DMS153 treated with DMSO at 0.1 percent for 48 hours (cell line): Measurements from ENCODE around the gene HDGFL2.
"Not testable (repeated sequence)": the region's sequence is repeated elsewhere in the genome, so short reads cannot be mapped to it uniquely, and the experiment has no call there.

Experiments
- DNase-seq: peaks from one replicate; lab custom pipeline; 2025; ENCODE audit not compliant: unreplicated experiment; lab: John Stamatoyannopoulos, UW

HDGFL2 gene

DNA sequence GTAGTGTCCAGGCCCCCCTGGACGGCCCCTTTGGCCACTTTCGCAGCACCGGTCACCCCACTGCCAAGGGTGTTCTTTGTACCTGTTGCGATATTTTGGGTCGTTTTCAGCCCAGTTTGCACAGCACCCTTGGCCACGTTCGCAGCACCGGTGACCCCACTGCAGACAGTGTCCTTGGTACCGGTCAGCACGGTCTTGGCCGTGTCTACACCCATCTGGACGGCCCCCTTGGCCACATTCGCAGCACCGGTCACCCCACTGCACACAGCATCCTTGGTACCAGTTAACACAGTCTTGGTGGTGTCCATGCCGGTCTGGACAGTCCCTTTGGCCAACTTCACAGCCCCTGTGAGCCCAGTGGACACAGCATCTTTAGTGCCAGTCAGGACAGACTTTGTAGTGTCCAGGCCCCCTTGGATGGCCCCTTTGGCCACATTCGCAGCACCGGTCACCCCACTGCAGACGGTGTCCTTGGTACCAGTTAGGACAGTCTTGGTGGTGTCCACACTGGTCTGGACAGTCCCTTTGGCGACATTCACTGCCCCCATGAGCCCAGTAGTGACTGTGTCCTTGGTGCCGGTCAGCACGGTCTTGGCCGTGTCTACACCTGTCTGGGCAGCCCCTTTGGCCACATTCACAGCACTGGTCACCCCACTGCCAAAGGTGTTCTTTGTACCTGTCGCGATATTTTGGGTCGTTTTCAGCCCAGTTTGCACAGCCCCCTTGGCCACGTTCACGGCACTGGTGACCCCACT lies 39.4 kb downstream of the HDGFL2 start:
- no peak for DNase-seq

DNA sequence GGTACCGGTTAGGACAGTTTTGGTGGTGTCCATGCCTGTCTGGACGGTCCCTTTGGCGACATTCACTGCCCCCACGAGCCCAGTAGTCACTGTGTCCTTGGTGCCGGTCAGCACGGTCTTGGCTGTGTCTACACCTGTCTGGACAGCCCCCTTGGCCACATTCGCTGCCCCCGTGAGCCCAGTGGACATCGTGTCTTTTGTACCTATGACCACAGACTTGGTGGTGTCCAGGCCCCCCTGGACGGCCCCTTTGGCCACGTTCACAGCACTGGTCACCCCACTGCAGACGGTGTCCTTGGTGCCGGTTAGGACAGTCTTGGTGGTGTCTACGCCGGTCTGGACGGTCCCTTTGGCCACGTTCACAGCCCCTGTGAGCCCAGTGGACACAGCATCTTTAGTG lies 40.0 kb downstream of the HDGFL2 start:
- no peak for DNase-seq

DNA sequence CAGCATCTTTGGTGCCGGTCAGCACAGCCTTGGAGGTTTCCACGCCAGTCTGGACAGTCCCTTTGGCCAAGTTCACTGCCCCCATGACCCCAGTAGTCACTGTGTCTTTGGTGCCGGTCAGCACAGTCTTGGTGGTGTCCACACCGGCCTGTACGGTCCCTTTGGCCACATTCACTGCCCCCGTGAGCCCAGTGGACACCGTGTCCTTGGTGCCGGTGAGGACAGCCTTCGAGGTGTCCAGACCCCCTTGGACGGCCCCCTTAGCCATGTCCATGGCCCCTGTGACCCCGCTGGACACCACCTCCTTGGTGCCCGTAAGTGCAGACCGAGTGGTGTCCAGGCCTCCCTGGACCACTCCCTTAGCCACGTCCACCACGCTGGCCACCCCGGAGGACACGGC lies 41.2 kb downstream of the HDGFL2 start:
- DNase-seq = no peak

DNA sequence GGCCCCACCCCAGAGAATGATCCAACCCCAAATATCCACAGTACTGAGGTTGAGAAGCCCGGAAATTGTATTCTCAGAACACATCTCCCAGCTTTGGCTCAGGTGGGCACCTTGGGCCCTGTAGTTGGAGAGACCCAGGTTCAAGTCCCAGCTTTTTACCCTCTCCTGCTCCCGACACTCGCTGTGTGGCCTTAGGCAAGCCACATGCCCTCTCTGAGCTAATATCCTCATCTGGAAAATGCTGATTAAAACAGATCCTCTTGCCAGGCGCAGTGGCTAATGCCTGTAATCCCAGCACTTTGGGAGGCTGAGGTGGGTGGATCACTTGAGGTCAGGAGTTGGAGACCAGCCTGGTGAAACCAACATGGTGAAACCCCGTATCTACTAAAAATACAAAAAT lies 43.6 kb downstream of the HDGFL2 start:
- no peak for DNase-seq

DNA sequence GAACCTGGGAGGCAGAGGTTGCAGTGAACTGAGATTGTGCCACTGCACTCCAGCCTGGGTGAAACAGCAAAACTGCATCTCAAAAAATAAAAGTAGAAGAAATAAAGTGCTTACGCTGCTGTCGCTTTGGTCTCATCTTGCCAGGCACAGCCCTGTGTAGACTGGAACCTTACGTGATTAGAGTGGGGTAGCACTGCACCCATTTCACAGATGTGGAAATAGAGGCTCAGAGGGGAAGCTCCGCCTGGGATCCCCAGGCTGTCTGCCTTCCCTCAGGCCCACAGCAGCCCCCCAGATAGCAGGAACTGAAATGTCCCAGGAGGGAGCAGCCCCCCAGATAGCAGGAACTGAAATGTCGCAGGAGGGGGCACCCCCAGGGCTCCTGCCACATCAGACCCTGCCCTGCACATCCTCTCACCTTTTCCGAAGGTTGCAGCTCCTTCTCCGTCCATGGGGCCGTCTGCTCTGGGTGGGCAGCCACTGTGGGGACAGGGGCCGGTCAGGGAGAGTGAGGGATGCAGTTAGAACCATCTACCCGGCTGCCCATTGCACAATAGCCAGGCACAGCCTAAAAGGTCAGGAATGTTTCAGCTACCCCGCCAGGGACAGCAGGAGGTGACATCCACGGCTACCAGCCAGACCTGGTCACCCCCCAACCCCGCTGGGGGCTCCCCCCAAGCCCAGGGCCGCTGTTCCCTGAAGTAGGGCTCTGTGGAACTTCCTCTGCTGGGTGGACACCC lies 44.3 kb downstream of the HDGFL2 start:
- DNase-seq = no peak

DNA sequence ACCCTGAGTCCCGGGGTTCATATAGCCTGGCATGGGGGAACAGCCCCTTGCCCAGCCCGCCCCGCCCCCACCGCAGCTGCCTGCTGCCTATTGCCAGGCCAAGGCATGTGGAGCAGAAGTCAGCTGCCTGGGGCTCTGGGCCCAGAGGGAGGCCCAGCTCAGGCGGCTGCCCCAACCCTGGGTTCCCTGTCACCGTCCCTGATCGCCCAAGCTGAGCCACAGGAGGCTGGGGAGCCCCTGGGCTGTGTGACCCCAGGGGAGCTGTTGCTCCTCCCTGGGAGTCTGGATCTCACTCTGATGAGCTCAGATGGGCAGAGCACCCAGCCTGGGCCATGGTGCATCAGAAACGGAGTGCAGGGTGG lies 44.8 kb downstream of the HDGFL2 start:
- no peak for DNase-seq

DNA sequence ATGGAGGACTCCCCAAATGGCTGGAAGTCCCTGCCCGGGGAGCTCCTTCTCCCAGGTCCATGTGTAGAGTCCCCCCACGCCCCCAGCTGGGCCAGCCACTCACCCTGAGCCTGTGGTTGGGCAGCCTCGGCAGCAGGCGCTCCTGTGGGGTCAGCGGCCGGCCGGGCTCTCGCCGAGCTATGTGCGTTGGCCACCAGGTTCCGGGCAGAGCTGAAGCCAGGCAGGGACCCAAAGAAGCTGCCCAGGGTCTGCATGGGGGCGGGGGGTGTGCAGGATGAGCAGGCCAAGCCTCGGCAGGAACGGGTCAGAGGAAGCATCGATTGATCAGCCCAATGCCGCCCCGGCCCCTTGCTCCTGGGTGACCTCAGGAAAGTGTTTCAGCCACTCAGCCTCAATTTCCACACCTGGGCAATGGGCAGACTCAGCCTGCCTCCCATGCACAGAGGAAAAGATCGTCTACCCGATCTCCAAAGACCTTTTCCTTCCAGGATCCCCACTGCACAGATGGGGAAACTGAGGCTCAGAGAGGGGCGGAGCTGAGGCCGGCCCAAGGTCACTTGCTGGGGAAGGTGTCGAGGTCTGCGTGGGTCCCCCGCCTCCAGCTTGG lies 45.5 kb downstream of the HDGFL2 start:
- no peak for DNase-seq

DNA sequence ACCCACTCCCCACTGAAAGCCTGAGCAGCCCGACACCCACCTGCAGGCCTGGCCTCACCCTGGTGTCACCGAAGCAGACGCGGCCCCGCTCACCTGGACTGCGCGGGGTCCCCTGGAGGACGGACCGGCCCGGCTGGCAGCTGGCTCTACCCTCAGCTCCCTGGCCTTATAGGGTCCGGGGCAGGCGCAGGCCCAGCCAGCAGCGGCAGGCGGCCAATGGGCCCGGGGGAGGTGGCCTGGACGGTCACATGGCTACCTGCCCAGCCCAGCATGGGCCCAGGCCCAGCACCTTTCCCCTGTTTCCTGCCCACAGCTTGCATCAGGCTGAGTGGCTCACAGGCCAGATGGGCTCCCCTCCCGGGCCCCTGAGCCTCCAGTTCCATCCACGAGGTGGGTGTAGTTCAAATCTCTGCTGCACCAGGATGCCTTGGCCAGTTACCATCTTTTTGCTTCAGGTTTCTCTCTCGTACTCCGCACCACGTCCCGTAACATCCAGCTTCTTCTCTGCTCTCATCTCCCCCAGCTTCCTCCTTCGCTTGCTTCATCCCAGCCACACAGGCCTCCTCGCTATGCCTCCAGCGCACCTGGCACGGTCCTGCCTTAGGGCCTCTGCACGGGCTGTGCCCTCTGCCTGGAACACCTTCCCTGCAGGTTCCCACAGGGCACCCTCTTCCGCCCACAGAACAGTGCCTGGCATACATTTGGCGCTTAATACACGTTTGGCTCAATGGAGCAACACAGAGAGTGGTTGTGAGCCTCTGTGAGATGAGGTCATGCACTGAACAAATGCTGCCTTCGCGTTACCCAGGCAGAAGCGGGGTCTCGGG lies 46.5 kb downstream of the HDGFL2 start, which contains the start of gene PLIN4:
PLIN4 (minus strand) TSS at position 142 of the 827 bp plus-strand sequence. CDS start 214 bp downstream, outside the sequence.
- DNase-seq = no peak

DNA sequence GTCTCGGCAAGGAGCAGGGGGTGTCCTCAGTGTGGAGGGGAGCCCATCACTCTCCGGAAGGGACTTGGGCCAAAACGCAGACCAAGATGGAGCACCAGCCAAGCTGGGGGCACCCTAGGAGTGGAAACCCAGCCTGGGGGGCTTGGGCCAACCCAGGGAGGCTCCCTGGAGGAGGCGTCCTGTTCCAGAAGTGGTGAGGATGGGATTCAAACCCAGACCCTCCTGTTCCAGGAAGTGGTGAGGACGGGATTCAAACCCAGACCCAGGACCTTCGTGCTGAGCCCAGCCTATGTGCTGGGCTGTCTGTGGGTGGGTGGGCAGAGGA lies 47.0 kb downstream of the HDGFL2 start:
- no peak for DNase-seq

DNA sequence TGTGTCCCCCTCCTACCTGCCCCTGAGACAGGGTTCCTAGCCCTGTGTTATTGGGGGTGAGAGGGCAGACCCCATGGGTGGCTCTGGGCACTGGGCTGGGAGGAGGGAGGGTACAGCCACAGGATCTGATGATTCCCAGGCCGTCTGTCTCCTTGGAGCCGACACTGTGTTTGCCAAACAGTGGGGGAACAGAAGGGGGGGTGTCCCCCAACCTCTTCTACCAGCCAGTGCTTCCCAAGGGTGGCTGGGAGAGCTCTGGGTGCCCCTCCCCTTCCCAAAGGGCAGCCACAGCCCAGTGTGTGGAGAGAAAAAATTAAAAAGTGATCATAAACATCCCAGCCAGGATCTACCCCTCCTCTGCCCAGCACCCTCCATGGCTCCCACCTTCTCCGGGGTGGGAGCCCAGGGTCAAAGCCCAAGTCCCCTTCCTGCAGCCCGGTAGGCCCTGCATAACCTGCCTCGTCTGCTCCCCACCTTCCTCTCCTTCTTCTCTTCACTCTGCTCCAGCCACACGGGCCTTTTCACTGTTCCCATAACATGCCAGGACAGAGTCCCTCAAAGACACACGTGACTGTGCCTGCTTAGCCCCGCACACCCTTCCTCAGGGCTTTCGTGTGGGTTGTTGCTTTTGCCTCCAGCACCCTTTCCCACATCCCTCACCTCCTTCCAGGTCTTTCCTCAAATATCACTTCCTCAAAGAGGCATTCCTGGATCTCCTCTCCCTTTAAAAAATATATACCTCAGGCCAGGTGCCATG lies 47.6 kb downstream of the HDGFL2 start:
- DNase-seq = no peak

DNA sequence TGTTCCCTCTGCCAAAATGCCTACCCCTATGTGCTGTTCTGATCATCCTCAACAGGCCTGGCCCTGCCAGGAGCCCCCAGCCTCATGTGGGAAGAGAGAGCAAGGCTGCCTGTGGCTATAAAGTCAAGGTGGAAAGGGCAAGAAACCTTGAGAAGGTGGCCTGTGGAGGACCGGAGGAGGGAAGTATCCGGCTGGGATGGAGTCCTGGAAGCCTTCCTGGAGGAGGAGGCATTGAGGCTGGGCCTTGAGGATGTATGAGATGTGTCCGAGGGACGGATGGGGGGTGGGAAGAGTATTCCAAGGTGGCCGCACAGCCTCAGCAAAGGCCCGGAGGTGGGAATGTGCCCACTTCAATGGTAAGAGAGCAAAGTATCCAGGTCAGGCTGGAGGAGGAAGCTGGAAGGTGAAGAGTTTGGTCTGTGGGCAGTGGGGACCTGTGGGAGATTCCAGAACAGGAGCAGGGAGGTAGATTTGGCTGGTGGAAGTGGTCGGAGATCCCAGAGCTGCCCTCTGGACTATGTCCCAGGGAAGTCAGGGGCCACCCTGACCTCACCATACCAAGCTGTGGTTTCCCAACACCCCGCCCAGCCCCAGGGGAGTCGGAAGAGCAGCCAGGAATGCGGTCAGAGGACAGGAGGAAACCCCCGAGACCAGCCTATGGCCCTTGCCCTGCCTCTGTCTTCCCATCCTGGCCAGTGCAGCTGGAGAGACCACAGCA lies 49.2 kb downstream of the HDGFL2 start:
- no peak for DNase-seq

DNA sequence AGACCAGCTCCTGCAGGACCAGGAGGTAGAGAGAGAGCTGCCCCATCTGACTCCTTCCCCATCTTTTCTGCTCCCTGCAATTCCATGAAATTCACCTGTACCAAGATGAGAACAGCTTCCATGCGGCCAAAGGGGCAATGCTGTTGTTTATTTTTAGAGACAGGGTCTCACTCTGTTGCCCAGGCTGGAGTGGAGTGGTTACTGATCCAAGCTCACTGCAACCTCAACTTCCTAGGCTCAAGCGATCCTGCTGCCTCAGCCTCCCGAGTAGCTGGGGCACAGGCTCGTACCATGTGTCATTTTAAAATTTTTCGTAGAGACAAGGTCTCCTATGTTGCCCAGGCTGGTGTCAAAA lies 49.8 kb downstream of the HDGFL2 start:
- no peak for DNase-seq

DNA sequence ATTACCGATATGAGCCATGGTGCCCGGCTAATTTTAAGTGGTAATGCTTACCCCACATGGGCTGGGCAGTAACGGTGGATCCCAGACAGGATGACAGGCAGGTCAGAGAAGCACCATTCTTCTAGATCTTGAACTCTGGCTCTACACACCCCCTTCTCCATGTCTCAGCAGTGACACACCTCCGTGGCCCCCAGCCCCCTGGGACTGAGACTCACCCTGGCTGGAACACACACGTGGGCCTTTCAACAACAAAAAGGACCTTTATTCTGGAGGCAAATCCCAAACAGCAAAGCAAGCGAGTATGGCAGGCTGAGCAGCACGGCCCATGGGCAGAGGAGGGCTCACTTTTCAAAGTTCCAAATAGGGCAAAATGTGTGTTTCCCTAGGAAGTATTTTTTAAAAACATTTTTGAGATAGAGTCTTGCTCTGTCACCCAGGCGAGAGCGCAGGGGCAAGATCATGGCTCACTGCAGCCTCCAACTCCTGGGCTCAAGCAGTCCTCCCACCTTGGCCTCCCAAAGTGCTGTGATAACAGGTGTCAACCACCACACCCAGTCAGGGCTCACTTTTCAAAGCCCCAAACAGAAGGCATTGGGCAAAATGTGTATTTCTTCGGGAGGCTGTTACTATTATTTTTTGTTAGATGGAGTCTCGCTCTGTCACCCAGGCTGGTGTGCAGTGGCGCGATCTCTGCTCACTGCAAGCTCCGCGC lies 50.4 kb downstream of the HDGFL2 start:
- no peak for DNase-seq

DNA sequence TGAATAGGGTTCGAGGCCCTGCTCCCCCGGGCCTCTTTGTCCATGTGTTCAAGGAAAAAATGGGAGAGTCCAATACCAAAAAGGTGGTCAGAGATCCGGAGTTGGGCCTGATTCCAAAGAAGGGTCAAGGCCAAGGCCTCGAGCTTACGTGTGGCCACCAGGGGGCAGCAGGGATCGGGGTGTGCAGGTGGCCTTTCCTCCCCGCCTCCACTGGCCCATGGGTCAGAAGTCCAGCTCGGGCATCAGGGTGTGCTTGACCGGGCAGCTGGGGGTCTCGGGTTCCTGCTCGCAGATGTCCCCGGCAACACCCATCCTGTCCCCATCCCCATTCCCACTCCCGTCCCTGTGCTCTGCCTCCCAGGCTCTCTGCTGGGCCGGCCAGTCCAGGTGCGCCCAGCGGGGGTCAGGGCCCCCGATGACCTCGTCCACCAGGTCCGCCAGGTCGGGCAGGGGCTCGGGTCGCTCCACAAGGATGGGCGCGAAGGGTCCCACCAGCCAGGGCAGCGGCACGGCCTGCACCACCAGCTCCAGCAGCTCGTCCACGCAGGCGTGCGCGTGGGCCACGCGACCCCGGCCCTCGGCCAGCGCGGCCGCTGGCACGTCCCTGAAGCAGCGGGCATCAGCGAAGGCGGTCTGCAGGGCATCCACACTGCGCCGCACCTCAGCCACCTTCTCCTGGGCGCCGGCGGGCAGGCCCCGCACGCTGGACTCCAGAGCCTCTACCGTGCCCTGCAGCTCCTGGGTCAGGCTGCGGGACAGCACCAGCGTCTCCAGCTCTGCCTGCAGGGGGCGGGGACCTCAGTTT lies 51.4 kb downstream of the HDGFL2 start:
- no peak for DNase-seq

DNA sequence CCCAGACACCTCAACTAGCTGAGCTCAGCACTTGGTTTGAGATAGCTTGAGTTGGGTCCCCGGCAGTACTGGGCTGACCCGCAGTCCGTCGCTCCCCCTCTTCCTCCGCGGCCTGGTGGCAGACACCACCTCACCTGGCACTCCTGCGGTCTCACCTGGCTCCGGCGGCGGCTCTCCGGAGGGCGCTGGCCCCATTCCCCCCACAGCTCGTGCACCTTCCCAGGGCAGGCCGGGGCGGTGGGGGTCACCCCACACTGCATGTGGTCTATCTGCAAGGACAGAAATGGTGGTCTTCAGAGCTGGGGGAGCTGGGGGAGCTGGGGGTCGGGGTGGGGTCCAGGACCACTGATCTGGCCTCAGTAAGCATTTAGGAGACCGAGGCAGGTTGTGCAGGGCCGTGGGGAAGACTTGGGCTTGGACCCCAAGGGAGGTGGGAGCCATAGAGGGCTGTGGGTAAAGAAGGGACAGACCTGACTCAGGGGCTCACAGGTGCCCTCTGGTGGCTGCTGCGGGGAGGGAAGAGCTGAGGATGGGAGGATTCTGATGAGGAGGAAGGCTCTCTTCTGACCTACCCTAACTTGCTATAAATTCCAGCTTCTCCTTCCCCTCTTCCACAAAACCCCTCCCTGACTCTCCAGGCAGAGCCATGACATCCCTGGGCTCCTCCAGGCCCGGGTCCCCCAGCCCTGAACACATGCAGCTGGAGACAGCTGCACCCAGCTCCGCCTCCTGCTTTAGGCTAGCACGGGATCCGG lies 52.9 kb downstream of the HDGFL2 start:
- no peak for DNase-seq

DNA sequence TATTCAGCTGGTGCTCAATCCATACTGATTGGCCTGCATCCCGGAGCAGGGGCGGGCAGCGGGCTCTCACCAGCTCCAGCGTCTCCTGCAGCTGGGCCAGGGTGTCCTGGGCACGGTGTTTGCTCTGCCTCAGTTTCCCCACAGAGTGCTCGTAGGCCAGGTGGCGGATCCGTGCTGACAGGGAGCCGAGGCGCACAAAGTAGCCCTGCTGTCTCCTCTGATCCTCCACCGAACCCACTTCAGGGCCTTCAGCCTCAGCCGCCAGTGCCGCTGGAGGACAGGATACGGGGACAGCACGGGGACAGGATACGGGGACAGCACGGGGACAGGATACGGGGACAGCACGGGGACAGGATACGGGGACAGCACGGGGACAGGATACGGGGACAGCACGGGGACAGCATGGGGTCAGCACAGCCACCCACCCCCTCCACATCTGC lies 53.5 kb downstream of the HDGFL2 start:
- no peak for DNase-seq

DNA sequence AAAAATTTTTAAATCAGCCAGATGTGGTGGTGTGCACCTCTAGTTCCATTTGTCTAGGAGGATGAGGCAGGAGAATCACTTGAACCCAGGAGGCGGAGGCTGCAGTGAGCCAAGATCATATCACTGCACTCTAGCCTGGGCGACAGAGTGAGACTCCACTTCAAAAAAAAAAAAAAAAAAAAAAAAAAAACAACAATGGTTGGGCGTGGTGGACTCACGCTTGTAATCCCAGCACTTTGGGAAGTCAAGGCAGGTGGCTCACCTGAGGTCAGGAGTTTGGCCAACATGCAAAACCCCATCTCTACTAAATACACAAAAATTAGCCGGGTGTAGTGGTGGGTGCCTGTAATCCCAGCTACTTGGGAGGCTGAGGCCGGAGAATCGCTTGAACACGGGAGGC lies 55.3 kb downstream of the HDGFL2 start:
- DNase-seq = not testable (repeated sequence)

DNA sequence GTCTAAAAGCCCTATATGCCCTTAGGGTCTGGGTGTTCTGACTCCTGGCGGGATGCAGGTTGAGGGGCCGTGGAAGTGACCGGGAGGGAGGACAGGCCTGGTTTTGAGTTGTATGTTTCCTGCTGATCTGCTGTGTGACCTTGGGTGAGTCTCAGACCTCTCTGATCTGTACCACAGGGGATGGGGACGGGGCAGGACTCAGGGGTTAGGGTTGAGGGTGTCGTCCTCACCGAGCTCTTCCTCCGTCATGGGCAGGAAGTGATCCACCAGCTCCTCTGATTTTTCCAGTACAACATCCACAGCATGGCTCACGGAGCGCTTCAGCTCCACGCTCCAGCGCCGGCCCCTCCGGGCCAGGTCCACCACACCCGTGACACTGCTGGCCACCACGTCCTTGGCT lies 56.7 kb downstream of the HDGFL2 start:
- no peak for DNase-seq
